GM23248 (cell line): ENCODE measurements around the gene RPS6KA4.

Experiments
- EZH2 ChIP-seq: fragments of 200-600 bp; sonication (generic); IDR thresholded peaks from 2 replicates; pipeline ENCODE4 v1.6.1; 2018; ENCODE audit warnings: antibody characterized with exemption, mild to moderate bottlenecking; ENCODE audit not compliant: insufficient read depth, poor library complexity, severe bottlenecking
- EZH2phosphoT487 ChIP-seq: fragments of 200-600 bp; sonication (generic); IDR thresholded peaks from 2 replicates; pipeline ENCODE4 v1.6.1; 2018; ENCODE audit warnings: antibody characterized with exemption, moderate library complexity, mild to moderate bottlenecking, low read depth; ENCODE audit not compliant: insufficient read depth

DNA sequence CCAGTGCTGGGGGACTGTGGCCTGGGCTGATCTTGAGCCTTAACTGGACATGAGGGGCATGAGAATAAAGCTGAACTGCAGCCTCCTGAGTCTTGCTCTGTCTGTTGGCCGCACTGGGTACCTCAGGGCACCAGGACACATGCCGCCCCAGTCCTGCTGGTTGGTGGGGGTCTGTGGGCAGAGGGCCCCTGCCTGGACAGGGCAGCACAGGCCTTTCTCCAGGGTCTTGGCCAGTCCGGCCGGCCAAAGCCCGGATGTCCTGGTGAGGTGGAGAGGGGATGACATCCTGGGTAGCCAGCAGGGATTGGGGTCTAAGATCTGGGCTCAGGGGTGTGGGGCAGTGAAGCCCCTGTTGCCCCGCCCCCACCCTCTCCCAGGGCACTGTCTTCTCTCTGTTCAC lies 1.5 kb upstream of the RPS6KA4 start:
- TF ChIP-seq EZH2 (no peak), EZH2phosphoT487 (no peak)
